ENCODE measurements around the gene RBMS3.

GRCh38 chr3:29591579-29591978 is 310.7 kb downstream of the RBMS3 start:
- TF ChIP-seq CTCF (conservative IDR thresholded peaks at IDR 0.05; ENCODE audit: low read length) (no peak), EZH2phosphoT487 (IDR thresholded peaks at IDR 0.05; ENCODE audit: borderline replicate concordance, low read depth, low read length) (no peak)

Measured in OCI-LY7 (cell line).